GM15510 (cell line): Measurements from ENCODE around the gene CDK6.

Experiments
- POLR2A ChIP-seq: IDR thresholded peaks from 3 replicates; pipeline ENCODE4 v1.6.1; 2011; ENCODE audit warnings: borderline replicate concordance; ENCODE audit not compliant: insufficient read length; ENCODE audit errors: extremely low read depth

Gene CDK6

GRCh38 chr7:92716825-92717580 is 119.4 kb downstream of the CDK6 start:
- TF ChIP-seq POLR2A, result no peak

DNA sequence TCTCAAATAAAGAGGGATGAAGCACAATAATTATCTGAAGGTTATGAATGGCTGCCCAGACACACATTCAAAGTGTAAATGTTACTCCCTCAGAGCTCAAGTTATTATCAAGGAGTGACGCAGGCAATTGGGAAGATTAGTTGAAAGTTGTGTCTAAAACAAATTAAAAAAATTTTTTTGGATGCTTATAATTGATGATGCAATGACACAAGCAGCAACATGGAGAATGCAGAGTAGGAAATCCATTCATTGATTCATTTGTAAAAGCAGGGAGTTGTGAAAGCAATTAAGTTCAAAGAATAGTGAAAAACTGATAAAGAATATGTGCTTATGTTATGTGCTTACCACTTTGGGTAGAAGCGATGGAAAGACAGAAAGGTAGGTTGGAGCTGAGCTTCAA is 120.4 kb downstream of the CDK6 start:
- TF ChIP-seq POLR2A, result no peak

DNA sequence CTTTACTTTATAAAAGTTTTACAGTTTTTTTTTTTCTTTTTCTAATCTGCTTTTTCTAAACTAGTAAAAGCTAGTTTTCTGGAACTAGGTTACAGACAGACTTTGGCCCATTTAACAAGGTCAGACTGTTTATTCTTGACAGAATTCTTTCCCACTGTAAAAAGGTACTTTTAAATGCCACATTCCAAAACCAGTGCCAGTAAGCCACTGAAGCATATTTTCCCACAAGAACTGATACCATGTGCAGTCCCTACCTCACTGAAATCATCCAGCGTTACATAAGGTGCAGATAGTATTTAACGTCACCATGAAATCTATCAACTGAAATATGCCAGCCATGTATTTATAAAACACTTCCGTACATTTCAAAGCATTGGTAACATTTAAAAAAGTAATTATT is 121.6 kb downstream of the CDK6 start:
- TF ChIP-seq POLR2A, result no peak

- TF ChIP-seq POLR2A, result no peak
Observed at GRCh38 chr7:92714280-92714679, 122.1 kb downstream of the CDK6 start.

- no peak for TF ChIP-seq POLR2A
Observed at GRCh38 chr7:92709912-92710311, 126.5 kb downstream of the CDK6 start.

DNA sequence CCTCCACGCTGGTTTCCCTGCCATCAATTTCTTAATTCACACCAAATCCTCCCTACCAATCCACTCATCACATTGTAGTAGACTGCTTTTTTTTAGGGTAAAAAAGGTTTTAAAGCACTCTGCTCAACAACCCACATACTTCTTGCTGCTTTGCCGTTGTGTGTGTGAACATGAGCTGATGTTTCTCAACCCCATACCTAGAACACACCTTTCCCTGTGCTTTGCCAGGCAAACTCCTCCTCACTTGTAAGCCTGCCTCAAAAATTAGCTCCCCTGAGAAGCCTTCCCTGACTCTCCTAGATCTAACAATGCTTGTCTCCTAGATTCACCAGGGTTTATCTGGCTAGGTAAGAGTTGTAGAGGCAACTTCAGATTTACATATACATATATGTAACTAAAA is 127.2 kb downstream of the CDK6 start:
- TF ChIP-seq POLR2A, result no peak

DNA sequence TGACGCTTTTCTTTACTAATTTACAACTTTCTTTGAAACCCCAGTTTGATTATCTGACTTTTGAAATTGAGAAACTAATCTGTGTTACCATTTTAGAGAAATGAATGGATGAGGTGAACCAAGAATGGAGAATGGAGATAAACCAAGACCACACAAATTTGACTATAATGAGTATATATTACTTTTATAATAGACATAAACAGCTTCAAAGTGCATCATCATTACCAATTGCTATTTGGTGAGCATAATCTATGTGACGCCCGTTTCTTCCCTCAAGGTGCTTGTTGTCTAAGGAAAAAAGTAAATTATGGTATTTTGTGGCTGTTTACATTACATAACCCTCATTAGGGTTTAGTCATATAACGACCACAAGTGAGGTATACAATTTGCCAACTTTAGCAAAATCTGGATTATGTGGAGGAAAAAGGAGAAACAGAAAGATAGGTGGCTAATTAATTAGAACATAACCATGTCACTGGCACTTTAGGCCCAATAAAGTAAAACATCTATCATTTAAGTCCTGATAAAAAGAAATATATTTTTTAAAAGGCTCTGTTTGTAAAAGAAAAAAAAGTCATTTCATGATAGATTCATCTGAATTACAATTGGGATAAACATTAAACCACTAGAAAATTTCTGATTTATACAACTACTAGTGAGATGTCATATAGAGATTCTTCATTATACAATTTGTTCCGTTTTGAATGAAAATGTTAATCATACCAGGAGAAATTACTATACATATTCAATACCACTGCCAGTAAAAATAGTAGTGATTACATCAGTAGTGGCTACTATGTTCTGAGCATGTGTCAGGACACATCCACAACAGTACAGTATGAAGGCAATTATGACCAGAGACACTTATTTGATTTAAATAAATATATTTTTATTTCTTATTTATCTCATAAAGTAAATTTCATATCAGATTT is 128.0 kb downstream of the CDK6 start:
- TF ChIP-seq POLR2A, result no peak

- no peak for TF ChIP-seq POLR2A
Observed at GRCh38 chr7:92707435-92707834, 128.9 kb downstream of the CDK6 start.

- no peak for TF ChIP-seq POLR2A
Observed at GRCh38 chr7:92706563-92706962, 129.8 kb downstream of the CDK6 start.

- no peak for TF ChIP-seq POLR2A
Observed at GRCh38 chr7:92705831-92706230, 130.5 kb downstream of the CDK6 start.

DNA sequence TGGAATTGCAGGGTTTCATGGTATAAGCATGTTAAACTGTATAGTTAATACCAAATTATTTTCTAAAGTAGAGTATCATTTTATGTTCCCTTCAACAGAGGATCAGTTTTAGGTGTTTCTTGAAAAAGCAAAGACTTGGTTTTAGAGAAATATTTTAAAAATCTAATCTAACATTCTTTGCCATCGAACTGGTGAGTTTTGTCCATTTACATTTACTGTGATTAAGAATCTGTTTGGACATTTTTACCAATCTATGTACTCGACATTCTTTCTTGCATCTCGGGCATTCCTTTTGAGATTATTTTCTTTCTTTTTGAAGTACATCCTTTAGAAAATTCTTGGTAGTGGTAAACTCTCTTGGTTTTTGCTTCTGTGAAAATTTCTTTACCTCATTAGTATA is 131.5 kb downstream of the CDK6 start:
- no peak for TF ChIP-seq POLR2A

DNA sequence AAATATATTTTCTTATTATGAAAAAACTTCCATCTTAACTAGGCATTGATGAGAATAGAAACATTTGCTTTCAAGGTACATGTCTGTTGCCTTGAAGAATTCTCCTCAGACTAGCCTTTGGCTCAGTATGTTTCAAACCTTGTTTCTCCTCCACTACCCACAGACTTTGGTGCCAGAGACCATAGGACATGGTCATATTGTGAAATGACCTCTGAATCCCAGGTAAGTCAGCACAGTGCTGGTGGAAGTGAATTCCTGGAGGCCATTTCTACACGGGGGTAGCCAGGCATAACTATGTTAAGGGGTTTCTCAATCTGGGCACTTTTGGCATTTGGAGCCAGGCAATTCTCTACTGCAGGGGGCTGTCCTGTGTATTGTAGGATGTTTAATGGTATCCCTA is 133.8 kb downstream of the CDK6 start:
- TF ChIP-seq POLR2A, result no peak

- TF ChIP-seq POLR2A, result no peak
Observed at GRCh38 chr7:92699966-92700514, 136.3 kb downstream of the CDK6 start.

DNA sequence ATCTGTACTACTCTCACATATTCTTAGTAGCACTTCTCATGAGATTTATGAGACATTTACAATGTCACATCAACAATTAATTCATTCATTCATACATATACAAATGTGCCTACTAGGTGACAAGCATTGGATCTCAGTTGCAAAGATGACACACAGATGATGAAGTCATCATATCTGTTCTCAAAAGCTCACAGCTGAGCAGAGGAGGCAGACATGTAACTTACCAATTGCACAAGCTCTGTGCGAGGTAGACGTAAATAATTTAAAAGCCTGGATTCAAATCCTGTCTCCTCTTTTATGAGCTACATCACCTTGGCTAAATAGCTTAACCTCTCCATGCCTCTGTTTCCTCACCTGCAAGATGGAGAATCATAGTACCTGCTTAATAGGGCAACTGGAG is 136.8 kb downstream of the CDK6 start:
- TF ChIP-seq POLR2A, result no peak

DNA sequence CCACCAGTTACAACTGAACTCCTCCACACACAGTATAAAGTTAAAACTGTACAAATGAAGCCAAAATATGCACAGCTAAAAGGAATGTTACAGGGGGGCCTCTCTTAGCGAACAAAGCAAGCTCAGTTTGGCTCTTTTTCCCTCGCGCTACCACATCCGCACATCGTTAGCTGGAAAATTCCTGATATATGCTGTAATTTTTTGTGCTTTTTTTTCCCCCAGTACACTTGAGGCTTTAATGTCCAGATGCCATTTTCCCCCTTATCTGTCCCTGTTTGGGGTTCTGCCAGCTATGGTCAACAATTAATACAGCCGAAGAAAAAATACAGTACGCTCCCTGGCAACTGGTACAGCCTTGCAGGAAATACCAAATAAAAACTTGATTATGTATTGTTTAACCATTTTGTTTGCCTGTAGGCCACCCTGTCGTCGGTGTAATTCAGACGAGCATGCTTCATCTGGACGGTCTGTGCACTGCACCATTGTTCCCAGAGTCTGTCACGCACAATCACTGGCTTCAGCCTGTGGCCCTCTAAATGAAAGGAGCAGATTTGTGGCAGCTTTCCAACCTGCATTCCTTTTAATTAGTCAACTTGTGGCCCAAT is 138.0 kb downstream of the CDK6 start:
- TF ChIP-seq POLR2A, result no peak
